Natural killer cell (primary cell): ENCODE measurements around the gene NFIC. TPM values are rescaled to one million over a fixed set of nuclear protein-coding genes. Genes with fewer than 3 reads are reported as not detected.

ENCODE experiments used
- ATAC-seq, 3 donors: fragments of 150-1000 bp in 2 of 3; fragments of 200-7000 bp in 1 of 3; cut with Tn5 transposase; 1 replicate in 1 of 3; 2 replicates in 2 of 3; pipeline ENCODE4 v1.10.0; 2021; ENCODE audit warnings: mild to moderate bottlenecking in 2 of 3, moderate library complexity in 2 of 3
- DNase-seq, 2 donors: peaks; one replicate each; pipeline versions ENCODE4 v3.0.0 to v3.0.0-alpha.2; 2013 to 2021; ENCODE audit warnings: mixed read lengths in 1 of 2
- H3K27ac ChIP-seq: one replicate; pipeline ENCODE4 v1.5.1; 2013; ENCODE audit warnings: mild to moderate bottlenecking, low read length
- H3K27me3 ChIP-seq: one replicate; pipeline ENCODE4 v1.6.1; 2013; ENCODE audit warnings: low read length; ENCODE audit not compliant: control insufficient read depth, insufficient read depth
- H3K36me3 ChIP-seq: one replicate; pipeline ENCODE4 v1.6.1; 2013; ENCODE audit warnings: low read length; ENCODE audit not compliant: control insufficient read depth, insufficient read depth
- H3K4me1 ChIP-seq: one replicate; pipeline ENCODE4 v1.6.1; 2013; ENCODE audit warnings: low read length; ENCODE audit not compliant: control insufficient read depth, insufficient read depth
- H3K4me3 ChIP-seq: one replicate; pipeline ENCODE4 v1.5.1; 2013; ENCODE audit warnings: low read length
- H3K9me3 ChIP-seq: one replicate; pipeline ENCODE4 v1.6.1; 2013; ENCODE audit warnings: low read length; ENCODE audit not compliant: control insufficient read depth, insufficient read depth
- H3K27ac Mint-ChIP-seq, 2 donors: one replicate each; pipeline ENCODE4 v1.8.0; 2022; ENCODE audit warnings: mild to moderate bottlenecking in 2 of 2, mixed read lengths in 2 of 2, moderate library complexity in 1 of 2
- H3K27me3 Mint-ChIP-seq, 2 donors: one replicate each; pipeline ENCODE4 v1.8.0; 2022; ENCODE audit warnings: low read depth in 2 of 2, mixed read lengths in 2 of 2
- H3K36me3 Mint-ChIP-seq: one replicate; pipeline ENCODE4 v1.8.0; 2022; ENCODE audit warnings: mixed read lengths
- H3K4me1 Mint-ChIP-seq, 2 donors: one replicate each; pipeline ENCODE4 v1.8.0; 2022; ENCODE audit warnings: mixed read lengths in 2 of 2
- H3K4me3 Mint-ChIP-seq: one replicate; pipeline ENCODE4 v1.8.0; 2022; ENCODE audit warnings: mild to moderate bottlenecking, moderate library complexity, mixed read lengths
- H3K9me3 Mint-ChIP-seq, 2 donors: one replicate each; pipeline ENCODE4 v1.8.0; 2022; ENCODE audit warnings: mixed read lengths in 2 of 2
- WGBS: methylation state at CpG from one replicate; pipeline ENCODE4 v1.1.7; 2013; ENCODE audit warnings: missing lambda C conversion rate; ENCODE audit not compliant: insufficient coverage; 5-methylcytosine and 5-hydroxymethylcytosine counted together
- intact Hi-C: fragments of 100-400 bp; cut with micrococcal nuclease; formaldehyde crosslinking; loops from one replicate; pipeline ENCODE4 v1.14.2; 2022
- total RNA-seq, 4 donors: library from RNA; stranded (reverse); fragments of 120-200 nt in 1 of 4; gene quantifications; one replicate each; pipeline versions ENCODE4 v1.2.3 to v1.2.4, GENCODE V29; 2013 to 2022
- TF ChIP-seq, protein P1 (sequence below): fragments of 200-600 bp; IDR thresholded peaks from one replicate; pipeline ENCODE4 v1.8.0; 2022; ENCODE audit warnings: antibody characterized with exemption

The NFIC gene
- total RNA-seq, 3 donors from 2014 or later (not counting 1 experiment from before 2014, with no cell fraction given), result 18.5 to 22.2 (median 20.6) TPM

DNA sequence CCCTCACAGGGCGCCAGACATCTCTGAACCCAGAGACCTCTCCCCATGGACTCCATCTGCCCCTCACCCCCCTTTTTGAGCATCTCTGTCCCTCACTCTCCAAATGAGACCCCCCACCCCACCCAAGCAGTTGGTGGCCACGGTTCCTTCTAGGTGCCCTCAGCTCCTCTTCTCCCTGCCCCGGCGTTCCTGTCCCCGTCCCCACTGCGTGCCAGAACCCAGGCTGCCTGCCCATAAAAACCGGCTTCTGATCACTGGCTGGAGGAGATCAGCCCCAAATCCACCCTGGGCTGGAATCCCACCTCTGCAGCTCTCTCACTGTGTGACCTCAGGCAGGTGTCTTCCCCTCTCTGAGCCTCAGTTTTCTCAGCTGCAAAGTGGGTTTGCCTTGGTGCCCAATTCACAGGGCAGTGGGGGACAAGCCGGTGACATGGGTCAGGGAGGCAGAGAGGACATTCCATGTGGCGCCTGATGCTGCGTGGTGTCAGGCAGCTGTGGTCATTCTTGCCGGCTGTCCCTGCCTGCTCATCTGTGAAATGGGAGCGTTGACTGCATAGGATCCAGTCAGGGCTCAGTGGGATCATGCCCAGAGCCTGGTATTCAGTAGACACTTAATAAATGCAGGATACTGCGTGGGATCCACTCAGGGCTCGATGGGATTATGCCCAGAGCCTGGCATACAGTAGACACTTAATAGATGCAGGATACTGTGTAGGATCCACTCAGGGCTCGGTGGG, 88.4 kb downstream of the NFIC start:
- H3K4me3 Mint-ChIP-seq, result no peak overlapping the region
- intact Hi-C loops, result no loop called here
- H3K27ac Mint-ChIP-seq, result no peak overlapping the region
- Histone ChIP-seq H3K9me3 (no peaks in the 10 kb centered on the region), H3K27me3 (no peaks in the 10 kb centered on the region), H3K4me1 (peaks cover 4% of the 10 kb centered on the region), H3K27ac (no peak overlapping the region), H3K4me3 (no peak overlapping the region), H3K36me3 (peaks cover 16% of the 10 kb centered on the region)
- DNase-seq (no peak), ATAC-seq (no peak)
- no peaks in the 10 kb centered on the region for H3K9me3 Mint-ChIP-seq
- H3K27me3 Mint-ChIP-seq, result no peaks in the 10 kb centered on the region
- WGBS, result 97% methylated on average over 15 of the region's 15 CpGs
- TF ChIP-seq, protein P1, sequence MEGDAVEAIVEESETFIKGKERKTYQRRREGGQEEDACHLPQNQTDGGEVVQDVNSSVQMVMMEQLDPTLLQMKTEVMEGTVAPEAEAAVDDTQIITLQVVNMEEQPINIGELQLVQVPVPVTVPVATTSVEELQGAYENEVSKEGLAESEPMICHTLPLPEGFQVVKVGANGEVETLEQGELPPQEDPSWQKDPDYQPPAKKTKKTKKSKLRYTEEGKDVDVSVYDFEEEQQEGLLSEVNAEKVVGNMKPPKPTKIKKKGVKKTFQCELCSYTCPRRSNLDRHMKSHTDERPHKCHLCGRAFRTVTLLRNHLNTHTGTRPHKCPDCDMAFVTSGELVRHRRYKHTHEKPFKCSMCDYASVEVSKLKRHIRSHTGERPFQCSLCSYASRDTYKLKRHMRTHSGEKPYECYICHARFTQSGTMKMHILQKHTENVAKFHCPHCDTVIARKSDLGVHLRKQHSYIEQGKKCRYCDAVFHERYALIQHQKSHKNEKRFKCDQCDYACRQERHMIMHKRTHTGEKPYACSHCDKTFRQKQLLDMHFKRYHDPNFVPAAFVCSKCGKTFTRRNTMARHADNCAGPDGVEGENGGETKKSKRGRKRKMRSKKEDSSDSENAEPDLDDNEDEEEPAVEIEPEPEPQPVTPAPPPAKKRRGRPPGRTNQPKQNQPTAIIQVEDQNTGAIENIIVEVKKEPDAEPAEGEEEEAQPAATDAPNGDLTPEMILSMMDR, result no peak
- peaks cover 0 to 13% of the 10 kb centered on the region in 2 donors for H3K4me1 Mint-ChIP-seq
- H3K36me3 Mint-ChIP-seq, result no peaks in the 10 kb centered on the region

DNA sequence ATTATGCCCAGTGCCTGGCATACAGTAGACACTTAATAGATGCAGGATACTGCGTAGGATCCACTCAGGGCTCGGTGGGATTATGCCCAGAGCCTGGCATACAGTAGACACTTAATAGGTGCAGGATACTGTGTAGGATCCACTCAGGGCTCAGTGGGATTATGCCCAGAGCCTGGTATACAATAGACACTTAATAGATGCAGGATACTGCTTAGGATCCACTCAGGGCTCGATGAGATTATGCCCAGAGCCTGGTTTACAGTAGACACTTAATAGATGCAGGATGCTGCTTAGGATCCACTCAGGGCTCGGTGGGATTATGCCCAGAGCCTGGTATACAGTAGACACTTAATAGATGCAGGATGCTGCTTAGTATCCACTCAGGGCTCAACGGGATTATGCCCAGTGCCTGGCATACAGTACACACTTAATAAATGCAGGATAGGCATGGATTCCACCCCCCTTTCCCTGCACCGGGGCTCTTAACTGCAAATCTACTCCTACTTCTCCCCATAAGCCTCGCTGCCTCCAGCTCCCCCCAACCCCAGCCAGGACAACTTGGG, 89.1 kb downstream of the NFIC start:
- TF ChIP-seq, protein P1, result no peak
- Histone ChIP-seq H3K27ac (no peak overlapping the region), H3K4me1 (peaks cover 4% of the 10 kb centered on the region), H3K36me3 (peaks cover 16% of the 10 kb centered on the region), H3K9me3 (no peaks in the 10 kb centered on the region), H3K4me3 (no peak overlapping the region), H3K27me3 (no peaks in the 10 kb centered on the region)
- WGBS, result 96% methylated on average over 7 of the region's 7 CpGs
- H3K4me1 Mint-ChIP-seq, result peaks cover 0 to 13% of the 10 kb centered on the region in 2 donors
- no peak overlapping the region for H3K4me3 Mint-ChIP-seq
- no peaks in the 10 kb centered on the region for H3K27me3 Mint-ChIP-seq
- ATAC-seq (no peak), DNase-seq (no peak)
- H3K36me3 Mint-ChIP-seq, result no peaks in the 10 kb centered on the region
- intact Hi-C loops, result no loop called here
- no peak overlapping the region for H3K27ac Mint-ChIP-seq
- H3K9me3 Mint-ChIP-seq, result no peaks in the 10 kb centered on the region

DNA sequence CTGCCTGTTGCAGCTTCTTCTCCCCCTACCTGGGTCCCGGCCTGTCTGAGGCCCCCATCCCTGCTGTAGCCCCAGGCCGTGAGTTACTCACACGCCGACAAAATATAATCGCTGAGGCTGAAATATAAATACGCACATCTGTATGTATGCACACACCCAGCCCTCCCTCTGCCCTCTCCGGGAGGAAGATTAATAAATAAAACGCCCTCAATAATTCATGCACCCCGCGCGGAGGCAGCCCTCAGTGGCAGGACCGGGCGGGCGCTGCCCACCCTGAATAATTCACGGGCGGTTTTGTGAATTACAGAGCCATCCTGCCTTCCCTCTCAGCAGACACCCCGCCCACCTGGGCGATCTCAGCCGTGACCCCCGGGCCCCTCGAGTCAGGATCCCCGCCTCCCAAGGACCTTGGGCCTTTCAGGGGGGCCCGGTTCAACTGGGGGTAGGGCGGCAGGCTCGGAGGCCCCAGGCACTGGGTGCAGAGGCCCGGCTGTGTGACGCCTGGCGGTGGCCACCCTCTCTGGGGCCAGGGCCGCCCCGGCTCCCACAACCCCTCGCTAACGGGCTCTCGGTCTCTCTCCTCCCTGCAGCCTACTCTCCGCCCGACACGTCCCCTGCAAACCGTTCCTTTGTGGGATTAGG, 89.7 kb downstream of the NFIC start:
- H3K27ac ChIP-seq, result no peak overlapping the region
- Mint-ChIP-seq H3K27ac (no peak overlapping the region), H3K4me1 (peaks cover 0 to 13% of the 10 kb centered on the region in 2 donors), H3K9me3 (no peaks in the 10 kb centered on the region), H3K36me3 (no peaks in the 10 kb centered on the region), H3K27me3 (no peaks in the 10 kb centered on the region), H3K4me3 (no peak overlapping the region)
- peaks cover 4% of the 10 kb centered on the region for H3K4me1 ChIP-seq
- H3K9me3 ChIP-seq, result no peaks in the 10 kb centered on the region
- intact Hi-C loops, result no loop called here
- 94% methylated on average over 37 of the region's 37 CpGs for WGBS
- DNase-seq (no peak), ATAC-seq (no peak)
- no peaks in the 10 kb centered on the region for H3K27me3 ChIP-seq
- H3K36me3 ChIP-seq, result peaks cover 16% of the 10 kb centered on the region
- TF ChIP-seq, protein P1, result no peak
- H3K4me3 ChIP-seq, result no peak overlapping the region
